ENCODE data around the gene CLCA2.

GRCh38 chr1:86423873-86424272 lies at the start of gene CLCA2:
- TF ChIP-seq FOXK2 (IDR thresholded peaks at IDR 0.05) (no peak), ELF4 (IDR thresholded peaks at IDR 0.05) (no peak), NFRKB (IDR thresholded peaks at IDR 0.05) (no peak), HDGF (IDR thresholded peaks at IDR 0.05; ENCODE audit: borderline replicate concordance) (no peak), SUZ12 (IDR thresholded peaks at IDR 0.05) (no peak), L3MBTL2 (conservative IDR thresholded peaks at IDR 0.05) (no peak), FOXM1 (IDR thresholded peaks at IDR 0.05; ENCODE audit: borderline replicate concordance) (no peak), BHLHE40 (IDR thresholded peaks at IDR 0.05; ENCODE audit: borderline replicate concordance) (no peak), ARNT (IDR thresholded peaks at IDR 0.05) (no peak), SP1 (IDR thresholded peaks at IDR 0.05) (no peak), LEF1 (IDR thresholded peaks at IDR 0.05; ENCODE audit: borderline replicate concordance) (no peak), FOXA1 (IDR thresholded peaks at IDR 0.05) (no peak), PKNOX1 (IDR thresholded peaks at IDR 0.05) (no peak), ZNF384 (IDR thresholded peaks at IDR 0.05) (no peak)

All from HEK293T (cell line).